Left lung (tissue), 10 donors: Measurements from ENCODE around the gene FUOM. TPM values are rescaled to one million over a fixed set of nuclear protein-coding genes. Genes with fewer than 3 reads are reported as not detected.

Experiments
- ATAC-seq: fragments of 200-7000 bp; cut with Tn5 transposase; one replicate; pipeline ENCODE4 v1.9.1; 2020; ENCODE audit warnings: moderate library complexity
- DNase-seq, 4 donors: peaks; one replicate each; pipeline ENCODE4 v3.0.0-alpha.2; 2013 to 2020
- H3K27ac ChIP-seq, 2 donors: fragments of 200-600 bp; sonication (generic) in 1 of 2; one replicate each; pipeline versions ENCODE4 v1.5.0 to v1.8.0; 2020 to 2021
- H3K27me3 ChIP-seq, 2 donors: fragments of 200-600 bp; sonication (generic) in 1 of 2; one replicate each; pipeline versions ENCODE4 v1.5.0 to v1.8.0; 2020 to 2021
- H3K36me3 ChIP-seq, 2 donors: fragments of 200-600 bp; sonication (generic) in 1 of 2; one replicate each; pipeline versions ENCODE4 v1.5.0 to v1.8.0; 2020 to 2021
- H3K4me1 ChIP-seq, 2 donors: fragments of 200-600 bp; one replicate each; pipeline ENCODE4 v1.8.0; 2021
- H3K4me3 ChIP-seq, 2 donors: fragments of 200-600 bp; sonication (generic) in 1 of 2; one replicate each; pipeline versions ENCODE4 v1.5.0 to v1.8.0; 2020 to 2021; ENCODE audit warnings: mild to moderate bottlenecking in 1 of 2
- H3K9me3 ChIP-seq, 2 donors: fragments of 200-600 bp; sonication (generic) in 1 of 2; one replicate each; pipeline versions ENCODE4 v1.5.0 to v1.8.0; 2020 to 2021
- intact Hi-C, 2 donors: fragments of 100-400 bp; cut with DNase I; formaldehyde crosslinking; loops; one replicate each; pipeline versions ENCODE4 v1.11.2 to v1.14.2; 2022
- polyA plus RNA-seq, 6 donors: library from polyadenylated mRNA; unstranded; fragments of 120-200 nt; gene quantifications; one replicate each; pipeline ENCODE4 v1.2.1, GENCODE V29; 2013; ENCODE audit not compliant: insufficient read length in 6 of 6
- total RNA-seq, 2 donors: library from RNA; stranded (reverse); fragmentation: NEBNext Ultra II Directional; extraction: Animal tissue kit (Norgen Biotek cat#: 25700); gene quantifications; one replicate each; pipeline ENCODE4 v1.2.1, GENCODE V29; 2021
- TF ChIP-seq, protein P1 (sequence below), 2 donors: fragments of 200-600 bp; sonication (generic) in 1 of 2; IDR thresholded peaks; one replicate each; pipeline versions ENCODE4 v1.5.0 to v1.8.0; 2021; ENCODE audit warnings: antibody characterized with exemption in 2 of 2
- donor health status: DM: no; HTN: yes; CAD: no.
- donor health status: DM: no; HTN: no; CAD: no.

FUOM gene
- total and polyA plus RNA-seq, 8 donors = 6.2 to 24.1 (median 9.4) TPM

DNA sequence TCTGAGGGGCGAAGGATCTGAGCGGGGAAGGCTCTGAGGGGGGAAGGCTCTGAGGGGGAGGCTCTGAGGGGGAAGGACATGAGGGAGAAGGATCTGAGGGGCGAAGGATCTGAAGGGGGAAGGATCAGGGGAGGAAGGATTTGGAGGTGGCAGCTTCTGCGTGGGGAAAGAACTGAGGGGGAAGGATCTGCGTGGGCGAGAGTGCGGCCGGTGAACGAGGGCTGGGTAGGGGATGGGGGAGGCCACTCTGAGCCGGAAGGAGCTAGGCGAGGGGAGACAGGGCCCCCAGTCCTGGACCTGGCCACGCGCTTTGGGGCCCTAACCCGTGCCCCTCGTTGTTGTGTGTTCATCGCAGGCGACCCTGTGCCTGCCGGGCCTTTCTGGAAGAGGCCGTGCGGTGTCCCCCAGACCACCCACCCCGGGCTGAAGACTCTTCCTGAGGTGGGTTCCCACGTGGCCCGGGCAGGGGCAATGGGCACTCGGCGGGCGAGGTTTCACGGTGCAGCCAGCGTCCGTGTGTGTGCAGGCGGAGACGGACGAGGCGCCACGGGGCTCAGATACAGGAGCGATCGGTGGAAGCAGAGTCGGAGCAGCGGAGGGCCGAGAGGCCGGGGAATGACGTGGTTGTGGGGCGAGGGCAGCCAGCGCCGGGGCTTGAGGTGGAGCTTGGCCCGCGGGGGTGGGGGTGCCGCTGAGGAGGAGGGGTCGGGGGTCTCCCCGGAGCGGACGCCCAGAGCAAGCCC is 23.1 kb downstream of the FUOM start:
- Histone ChIP-seq H3K4me1 (peaks cover 10 to 27% of the 10 kb centered on the region in 2 donors), H3K4me3 (peak overlapping the region; percentile 9 to 28), H3K27ac (no peak overlapping the region), H3K27me3 (peaks cover 32 to 70% of the 10 kb centered on the region in 2 donors), H3K9me3 (no peaks in the 10 kb centered on the region), H3K36me3 (no peaks in the 10 kb centered on the region)
- intact Hi-C loops = no loop called here
- TF ChIP-seq, protein P1, sequence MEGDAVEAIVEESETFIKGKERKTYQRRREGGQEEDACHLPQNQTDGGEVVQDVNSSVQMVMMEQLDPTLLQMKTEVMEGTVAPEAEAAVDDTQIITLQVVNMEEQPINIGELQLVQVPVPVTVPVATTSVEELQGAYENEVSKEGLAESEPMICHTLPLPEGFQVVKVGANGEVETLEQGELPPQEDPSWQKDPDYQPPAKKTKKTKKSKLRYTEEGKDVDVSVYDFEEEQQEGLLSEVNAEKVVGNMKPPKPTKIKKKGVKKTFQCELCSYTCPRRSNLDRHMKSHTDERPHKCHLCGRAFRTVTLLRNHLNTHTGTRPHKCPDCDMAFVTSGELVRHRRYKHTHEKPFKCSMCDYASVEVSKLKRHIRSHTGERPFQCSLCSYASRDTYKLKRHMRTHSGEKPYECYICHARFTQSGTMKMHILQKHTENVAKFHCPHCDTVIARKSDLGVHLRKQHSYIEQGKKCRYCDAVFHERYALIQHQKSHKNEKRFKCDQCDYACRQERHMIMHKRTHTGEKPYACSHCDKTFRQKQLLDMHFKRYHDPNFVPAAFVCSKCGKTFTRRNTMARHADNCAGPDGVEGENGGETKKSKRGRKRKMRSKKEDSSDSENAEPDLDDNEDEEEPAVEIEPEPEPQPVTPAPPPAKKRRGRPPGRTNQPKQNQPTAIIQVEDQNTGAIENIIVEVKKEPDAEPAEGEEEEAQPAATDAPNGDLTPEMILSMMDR (IDR thresholded peaks at IDR 0.05) = no peak
- ATAC-seq (peak; percentile 30), DNase-seq (peak in 2 of 4 donors; percentile 18 to 77)

DNA sequence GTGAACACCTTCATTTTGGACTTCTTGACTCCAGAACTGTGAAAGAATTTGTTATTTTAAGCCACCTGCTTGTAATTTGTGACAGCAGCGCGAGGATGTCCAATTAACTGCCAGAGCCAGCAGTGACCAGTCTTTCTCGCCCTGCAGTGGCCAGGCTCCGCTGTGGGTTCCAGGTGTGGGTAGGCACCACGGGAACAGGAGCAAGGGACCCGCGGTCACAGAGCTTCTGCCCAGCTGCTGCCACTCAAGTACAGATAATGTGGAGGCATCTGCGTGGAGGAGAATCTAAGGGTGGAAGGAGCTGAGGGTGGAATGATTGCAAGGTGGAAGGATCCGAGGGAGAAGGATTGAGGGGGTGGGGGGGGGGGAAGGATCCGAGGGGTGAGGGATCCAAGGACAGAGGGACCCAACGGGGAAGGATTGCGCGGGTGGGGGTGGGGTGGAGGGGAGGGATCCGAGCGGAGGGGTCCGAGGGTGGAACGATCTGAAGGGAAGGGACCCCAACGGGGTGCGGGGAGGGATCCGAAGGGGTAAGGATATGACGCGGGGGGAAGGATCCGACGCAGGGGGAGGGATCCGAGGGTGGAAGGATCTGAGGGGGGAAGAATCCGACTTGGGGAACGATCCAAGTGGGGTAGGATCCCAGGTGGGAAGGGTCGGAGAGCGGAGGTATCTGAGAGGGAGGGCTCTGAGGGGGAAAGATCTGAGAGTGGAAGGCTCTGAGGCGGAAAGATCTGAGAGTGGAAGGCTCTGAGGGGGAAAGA is 24.7 kb downstream of the FUOM start:
- no peak overlapping the region for H3K4me3 ChIP-seq
- TF ChIP-seq, protein P1 (IDR thresholded peaks at IDR 0.05) = no peak
- H3K36me3 ChIP-seq = no peaks in the 10 kb centered on the region
- H3K4me1 ChIP-seq = peaks cover 10 to 30% of the 10 kb centered on the region in 2 donors
- peak in 1 of 4 donors; percentile 49 for DNase-seq
- intact Hi-C loops = no loop called here
- no peak for ATAC-seq
- H3K27me3 ChIP-seq = peaks cover 43 to 85% of the 10 kb centered on the region in 2 donors
- no peaks in the 10 kb centered on the region for H3K9me3 ChIP-seq
- no peak overlapping the region for H3K27ac ChIP-seq

DNA sequence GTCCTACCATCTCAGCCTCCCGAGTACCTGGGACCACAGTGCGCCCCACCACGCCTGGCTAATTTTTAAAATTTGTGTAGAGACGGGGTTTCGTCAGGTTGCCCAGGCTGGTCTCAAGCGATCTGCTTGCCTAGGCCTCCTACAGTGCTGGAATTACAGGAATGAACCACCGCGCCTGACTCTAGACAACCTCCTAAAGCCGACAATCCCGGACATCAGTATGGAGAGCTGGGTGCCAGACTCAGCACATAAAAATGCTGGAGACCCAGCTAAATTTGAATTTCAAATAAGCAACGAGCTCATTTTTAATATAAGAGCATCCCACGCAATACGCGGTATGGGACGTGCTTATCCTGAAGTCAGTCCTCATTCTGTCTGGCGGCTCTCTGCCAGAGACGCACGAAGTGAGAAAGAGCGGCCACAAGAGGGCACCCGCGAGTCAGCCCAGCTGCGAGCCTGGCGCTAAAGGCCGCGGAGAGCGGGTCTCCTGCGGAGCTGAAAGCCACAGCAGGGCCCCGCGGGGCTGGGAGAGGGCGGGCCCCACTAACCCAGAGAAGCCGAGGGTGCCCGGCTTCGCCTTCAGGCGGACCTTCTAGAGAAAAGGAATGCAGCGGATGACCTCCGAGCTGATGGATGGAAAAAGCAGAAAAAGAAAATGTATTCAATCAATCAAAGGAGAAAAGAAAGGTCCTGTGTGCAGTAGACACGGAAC is 28.2 kb downstream of the FUOM start:
- intact Hi-C loops = no loop called here
- Histone ChIP-seq H3K4me1 (peaks cover 4 to 23% of the 10 kb centered on the region in 2 donors), H3K27me3 (peaks cover 52 to 85% of the 10 kb centered on the region in 2 donors), H3K27ac (no peak overlapping the region), H3K4me3 (peak overlapping the region in 1 of 2 donors; percentile 13), H3K9me3 (no peaks in the 10 kb centered on the region), H3K36me3 (no peaks in the 10 kb centered on the region)
- peak; percentile 78 to 97 (median 85) for DNase-seq
- ATAC-seq = peak; percentile 96
- TF ChIP-seq, protein P1 (IDR thresholded peaks at IDR 0.05) = peak; percentile 92 to 96

DNA sequence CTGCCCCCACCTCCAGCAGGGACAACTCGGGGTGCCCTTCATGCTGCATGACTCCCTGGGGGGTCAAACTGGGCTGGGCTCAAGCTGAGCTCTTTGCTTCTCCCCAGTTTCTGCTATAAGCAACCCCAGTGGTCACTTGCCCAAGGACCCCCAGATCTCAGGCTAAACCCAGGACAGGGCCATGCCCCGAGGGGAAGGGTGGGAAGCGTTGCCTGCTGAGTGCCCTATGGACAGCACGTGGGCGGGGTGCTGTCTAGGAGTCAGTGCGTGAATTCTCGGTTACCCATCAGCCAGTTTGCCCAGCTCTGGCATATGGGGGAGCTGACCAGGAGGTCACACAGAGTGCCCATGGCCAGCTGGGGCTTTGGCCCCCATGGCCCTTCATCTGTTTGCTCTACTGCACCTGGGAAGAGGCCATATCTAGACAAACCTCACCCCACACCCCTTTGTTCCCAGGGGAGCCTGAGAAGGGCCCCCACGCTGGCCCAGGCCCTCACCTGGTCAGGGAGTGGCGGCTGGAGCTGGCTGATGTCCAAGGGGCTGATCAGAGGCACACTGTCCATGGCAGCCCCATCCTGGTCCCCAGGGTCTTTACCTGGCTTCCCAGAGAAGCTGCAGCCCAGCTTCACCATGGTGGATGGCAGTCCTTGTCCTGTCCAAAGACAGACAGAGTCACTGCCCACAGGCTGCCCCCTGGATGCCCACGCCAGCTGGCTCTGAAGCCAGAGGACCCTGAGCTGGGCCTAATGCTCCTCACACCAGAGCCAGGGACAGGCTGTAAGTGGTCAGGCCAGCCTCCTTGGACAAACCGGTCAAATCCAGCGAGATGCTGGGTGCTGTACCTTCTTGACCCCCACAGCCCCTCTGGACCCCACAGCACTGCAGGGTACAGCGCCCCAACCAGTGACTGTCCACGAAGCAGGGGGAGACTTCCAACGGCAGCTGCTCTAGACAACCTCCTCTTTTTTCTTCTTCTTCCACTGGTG is 29.2 kb downstream of the FUOM start:
- DNase-seq = peak in 1 of 4 donors; percentile 61
- H3K27ac ChIP-seq = no peak overlapping the region
- H3K36me3 ChIP-seq = no peaks in the 10 kb centered on the region
- H3K4me1 ChIP-seq = peaks cover 4 to 24% of the 10 kb centered on the region in 2 donors
- H3K27me3 ChIP-seq = peaks cover 50 to 92% of the 10 kb centered on the region in 2 donors
- intact Hi-C loops = no loop called here
- no peak overlapping the region for H3K4me3 ChIP-seq
- H3K9me3 ChIP-seq = no peaks in the 10 kb centered on the region
- ATAC-seq = no peak
- TF ChIP-seq, protein P1 (IDR thresholded peaks at IDR 0.05) = no peak
